Measurements from ENCODE around the gene CDK6. TPM values are rescaled to one million over a fixed set of nuclear protein-coding genes. Genes with fewer than 3 reads are reported as not detected.
A peak's percentile ranks its signal among the peaks of the same experiment; 100 is the strongest.

CDK6 gene
- total RNA-seq, 1 donor from 2014 or later = 254 TPM

- intact Hi-C loops (cut with micrococcal nuclease) = no loop called here
Measured at GRCh38 chr7:92841192-92841591, 4.8 kb upstream of the CDK6 start.

DNA sequence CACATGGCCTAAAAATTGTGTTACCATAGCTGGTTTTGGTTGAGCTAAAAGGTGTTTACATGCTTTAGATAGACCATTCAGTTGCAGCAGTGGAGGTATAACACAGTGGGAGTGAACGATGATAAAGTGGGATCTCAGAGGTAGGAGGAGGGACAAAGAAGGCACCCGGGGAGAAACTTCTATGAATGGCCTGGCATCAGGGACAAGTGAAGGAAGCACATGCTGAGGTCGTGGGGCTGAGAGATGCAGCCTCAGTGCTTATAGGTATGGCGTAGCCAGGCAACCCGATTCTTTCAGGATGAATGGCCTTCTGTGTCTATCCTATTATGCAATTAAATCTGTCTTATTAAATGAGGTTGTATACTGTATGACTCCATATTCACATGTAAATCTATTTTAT is 3.9 kb upstream of the CDK6 start:
- H3K4me3 Mint-ChIP-seq (ENCODE audit: low read depth) = no peak overlapping the region
- no peak overlapping the region for H3K27ac Mint-ChIP-seq
- H3K27me3 Mint-ChIP-seq (ENCODE audit: low read depth) = peaks cover 19% of the 10 kb centered on the region
- intact Hi-C loops (cut with micrococcal nuclease) = no loop called here
- no peak for DNase-seq (ENCODE audit: low spot score)
- H3K9me3 Mint-ChIP-seq = peaks cover 10% of the 10 kb centered on the region
- H3K4me1 Mint-ChIP-seq (ENCODE audit: low read depth) = peaks cover 31% of the 10 kb centered on the region
- peaks cover 15% of the 10 kb centered on the region for H3K36me3 Mint-ChIP-seq (ENCODE audit: low read depth)

More at GRCh38 chr7:92841192-92841591, 4.8 kb upstream of the CDK6 start:
- Mint-ChIP-seq H3K9me3 (peaks cover 10% of the 10 kb centered on the region), H3K36me3 (ENCODE audit: low read depth) (peaks cover 8% of the 10 kb centered on the region), H3K4me1 (ENCODE audit: low read depth) (peaks cover 28% of the 10 kb centered on the region), H3K27me3 (ENCODE audit: low read depth) (peaks cover 19% of the 10 kb centered on the region), H3K4me3 (ENCODE audit: low read depth) (no peak overlapping the region), H3K27ac (no peak overlapping the region)
- no peak for DNase-seq (ENCODE audit: low spot score)

DNA sequence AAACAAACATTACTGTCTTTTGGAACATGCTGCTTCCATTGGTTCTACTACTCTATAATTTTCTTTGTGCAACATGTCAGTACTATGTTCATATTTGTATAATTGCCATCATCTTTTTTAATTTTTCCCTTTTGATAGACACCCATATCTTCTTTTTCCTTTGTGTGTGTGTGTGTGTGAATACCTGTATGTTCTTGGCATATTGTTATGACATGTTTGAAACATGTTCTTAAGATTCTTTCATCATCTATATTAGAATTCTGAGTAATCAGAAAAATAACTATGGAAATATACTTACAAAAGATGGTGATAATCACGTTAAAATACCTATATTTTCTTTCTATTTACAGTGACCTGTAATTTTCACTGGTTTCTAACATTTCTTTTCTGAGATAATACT is 3.5 kb upstream of the CDK6 start:
- Mint-ChIP-seq H3K9me3 (peaks cover 10% of the 10 kb centered on the region), H3K4me1 (ENCODE audit: low read depth) (peaks cover 31% of the 10 kb centered on the region), H3K27ac (no peak overlapping the region), H3K27me3 (ENCODE audit: low read depth) (peaks cover 19% of the 10 kb centered on the region), H3K4me3 (ENCODE audit: low read depth) (no peak overlapping the region), H3K36me3 (ENCODE audit: low read depth) (peaks cover 17% of the 10 kb centered on the region)
- no peak for DNase-seq (ENCODE audit: low spot score)
- intact Hi-C loops (cut with micrococcal nuclease) = loop anchor here (5.0 kb wide), 2 partner anchors 277 to 593 kb away; partner anchors contain the start of genes ANKIB1, KRIT1 and SAMD9

DNA sequence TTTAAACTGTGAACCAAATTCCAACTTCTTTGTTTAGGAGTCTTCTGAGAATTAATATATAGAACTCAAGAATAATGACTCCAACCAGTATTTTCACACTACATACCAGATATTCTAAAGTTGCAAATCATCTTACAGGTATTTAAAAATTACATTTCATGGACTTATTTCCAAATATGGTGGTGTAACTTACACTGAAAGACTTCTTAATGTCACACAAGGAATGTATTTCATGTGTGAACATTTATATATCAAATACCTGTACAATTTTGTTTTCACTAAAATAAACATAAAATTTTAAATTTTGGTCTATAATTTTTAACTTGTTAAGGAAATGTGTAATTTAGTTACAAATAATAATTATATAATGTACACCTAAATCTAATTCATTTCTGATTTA is 2.6 kb upstream of the CDK6 start:
- intact Hi-C loops (cut with micrococcal nuclease) = loop anchor here (5.0 kb wide), 2 partner anchors 278 to 592 kb away; partner anchors contain the start of genes ANKIB1, KRIT1 and SAMD9
- Mint-ChIP-seq H3K9me3 (peaks cover 8% of the 10 kb centered on the region), H3K36me3 (ENCODE audit: low read depth) (peaks cover 20% of the 10 kb centered on the region), H3K27ac (no peak overlapping the region), H3K4me3 (ENCODE audit: low read depth) (no peak overlapping the region), H3K27me3 (ENCODE audit: low read depth) (peaks cover 19% of the 10 kb centered on the region), H3K4me1 (ENCODE audit: low read depth) (peaks cover 31% of the 10 kb centered on the region)
- DNase-seq (ENCODE audit: low spot score) = no peak

DNA sequence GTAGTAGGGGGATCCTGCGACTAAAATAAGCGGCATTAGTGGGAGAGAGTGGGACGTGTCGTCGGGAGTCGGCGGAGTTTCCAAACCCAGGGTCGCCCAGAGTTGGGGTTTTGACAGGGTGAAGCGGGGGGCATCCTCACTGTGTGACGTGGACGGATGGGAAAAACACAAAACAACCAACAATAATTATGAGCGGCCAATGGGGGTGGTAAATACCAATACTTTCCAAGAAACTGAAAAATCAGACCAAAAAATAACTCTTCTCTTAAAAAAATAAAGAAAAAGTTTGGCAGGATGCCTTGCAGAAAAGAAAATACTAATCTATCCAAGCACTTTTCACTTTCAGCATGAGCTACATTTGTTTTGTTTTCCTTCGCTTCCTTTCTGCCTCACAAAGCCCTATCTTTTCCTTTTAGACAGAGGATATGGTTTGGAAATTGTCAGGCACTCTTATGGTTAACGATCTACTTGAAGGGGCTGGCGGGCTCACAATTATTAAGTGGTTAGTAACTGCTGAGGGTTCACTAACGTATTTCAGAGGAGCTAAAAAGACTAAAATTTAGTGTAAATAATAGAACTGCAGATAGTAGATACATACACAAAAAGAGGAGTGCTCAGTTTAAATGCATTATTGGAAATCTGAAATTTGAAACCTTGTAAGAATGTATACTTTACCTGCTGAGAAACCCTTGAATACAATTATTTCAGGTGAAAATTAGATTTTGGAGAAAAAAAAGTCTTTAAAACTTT is 802 bp upstream of the CDK6 start:
- DNase-seq (ENCODE audit: low spot score) = no peak
- Mint-ChIP-seq H3K27ac (peak overlapping the region; percentile 93), H3K36me3 (ENCODE audit: low read depth) (peaks cover 28% of the 10 kb centered on the region), H3K9me3 (no peaks in the 10 kb centered on the region), H3K4me3 (ENCODE audit: low read depth) (peak overlapping the region; percentile 88), H3K4me1 (ENCODE audit: low read depth) (peaks cover 25% of the 10 kb centered on the region), H3K27me3 (ENCODE audit: low read depth) (peaks cover 19% of the 10 kb centered on the region)
- intact Hi-C loops (cut with micrococcal nuclease) = loop anchor here (1.0 to 5.0 kb wide), 9 partner anchors 10 to 590 kb away; partner anchors contain the start of genes ANKIB1, KRIT1, SAMD9 and VPS50

GRCh38 chr7:92835851-92836488 is 403 bp downstream of the CDK6 start:
- intact Hi-C loops (cut with micrococcal nuclease) = loop anchor here (1.0 to 5.0 kb wide), 7 partner anchors 11 to 589 kb away; partner anchors contain the start of genes ANKIB1, KRIT1, SAMD9 and VPS50
- H3K4me1 Mint-ChIP-seq (ENCODE audit: low read depth) = peaks cover 32% of the 10 kb centered on the region
- peak overlapping the region; percentile 99 for H3K27ac Mint-ChIP-seq
- DNase-seq (ENCODE audit: low spot score) = peak; percentile 38
- H3K36me3 Mint-ChIP-seq (ENCODE audit: low read depth) = peaks cover 40% of the 10 kb centered on the region
- H3K4me3 Mint-ChIP-seq (ENCODE audit: low read depth) = peak overlapping the region; percentile 94
- no peaks in the 10 kb centered on the region for H3K9me3 Mint-ChIP-seq
- H3K27me3 Mint-ChIP-seq (ENCODE audit: low read depth) = peaks cover 14% of the 10 kb centered on the region

DNA sequence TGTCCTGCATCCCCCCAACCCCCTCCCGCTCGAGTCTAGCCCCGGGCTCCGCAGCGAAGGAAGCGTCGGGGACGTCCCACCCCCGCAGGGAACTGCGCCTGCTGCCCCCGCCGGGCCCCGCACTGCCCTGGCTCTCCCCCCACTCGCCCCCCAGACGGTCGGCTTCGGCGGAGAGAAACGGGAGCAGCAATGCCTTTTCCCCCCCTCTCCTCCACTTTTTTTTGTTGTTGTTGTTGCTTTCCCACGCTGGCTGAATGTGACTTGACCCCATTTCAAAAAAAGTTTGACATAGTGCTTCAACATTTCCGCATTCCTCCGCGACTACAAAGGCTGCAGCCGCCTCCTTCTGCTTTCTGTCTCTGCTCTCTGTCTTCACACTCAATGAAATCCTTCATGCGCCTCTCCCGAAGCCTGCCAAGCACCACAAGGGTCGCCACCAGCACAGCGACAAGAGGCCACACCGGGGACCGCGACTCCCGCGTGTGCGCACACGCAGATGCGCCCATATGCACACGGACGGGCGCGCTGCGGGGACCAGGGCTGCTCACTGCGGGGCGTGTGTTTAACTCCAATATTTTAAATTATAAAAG is 1.0 kb downstream of the CDK6 start:
- Mint-ChIP-seq H3K27me3 (ENCODE audit: low read depth) (peaks cover 11% of the 10 kb centered on the region), H3K36me3 (ENCODE audit: low read depth) (peaks cover 46% of the 10 kb centered on the region), H3K4me3 (ENCODE audit: low read depth) (peak overlapping the region; percentile 94), H3K9me3 (no peaks in the 10 kb centered on the region), H3K4me1 (ENCODE audit: low read depth) (peaks cover 35% of the 10 kb centered on the region), H3K27ac (peak overlapping the region; percentile 99)
- DNase-seq (ENCODE audit: low spot score) = peak; percentile 46
- intact Hi-C loops (cut with micrococcal nuclease) = loop anchor here (5.0 kb wide), 2 partner anchors 282 to 588 kb away; partner anchors contain the start of genes ANKIB1, KRIT1 and SAMD9

- intact Hi-C loops (cut with micrococcal nuclease) = loop anchor here (5.0 kb wide), 6 partner anchors 37 to 587 kb away; partner anchors contain the start of genes ANKIB1, KRIT1, PEX1 and RBM48
- DNase-seq (ENCODE audit: low spot score) = no peak
- no peaks in the 10 kb centered on the region for H3K9me3 Mint-ChIP-seq
- peaks cover 37% of the 10 kb centered on the region for H3K4me1 Mint-ChIP-seq (ENCODE audit: low read depth)
- peak overlapping the region; percentile 98 for H3K27ac Mint-ChIP-seq
- peaks cover 53% of the 10 kb centered on the region for H3K36me3 Mint-ChIP-seq (ENCODE audit: low read depth)
- peak overlapping the region; percentile 94 for H3K4me3 Mint-ChIP-seq (ENCODE audit: low read depth)
- H3K27me3 Mint-ChIP-seq (ENCODE audit: low read depth) = peaks cover 5% of the 10 kb centered on the region
Measured at GRCh38 chr7:92834507-92835260, 1.7 kb downstream of the CDK6 start.

GRCh38 chr7:92833766-92834506 is 2.4 kb downstream of the CDK6 start:
- H3K27me3 Mint-ChIP-seq (ENCODE audit: low read depth) = peaks cover 3% of the 10 kb centered on the region
- H3K9me3 Mint-ChIP-seq = no peaks in the 10 kb centered on the region
- peak overlapping the region; percentile 98 for H3K27ac Mint-ChIP-seq
- peak overlapping the region; percentile 94 for H3K4me3 Mint-ChIP-seq (ENCODE audit: low read depth)
- intact Hi-C loops (cut with micrococcal nuclease) = loop anchor here (1.0 to 5.0 kb wide), 7 partner anchors 37 to 307 kb away; partner anchors contain the start of genes PEX1 and RBM48
- H3K36me3 Mint-ChIP-seq (ENCODE audit: low read depth) = peaks cover 57% of the 10 kb centered on the region
- H3K4me1 Mint-ChIP-seq (ENCODE audit: low read depth) = peaks cover 41% of the 10 kb centered on the region
- peak; percentile 78 for DNase-seq (ENCODE audit: low spot score)

DNA sequence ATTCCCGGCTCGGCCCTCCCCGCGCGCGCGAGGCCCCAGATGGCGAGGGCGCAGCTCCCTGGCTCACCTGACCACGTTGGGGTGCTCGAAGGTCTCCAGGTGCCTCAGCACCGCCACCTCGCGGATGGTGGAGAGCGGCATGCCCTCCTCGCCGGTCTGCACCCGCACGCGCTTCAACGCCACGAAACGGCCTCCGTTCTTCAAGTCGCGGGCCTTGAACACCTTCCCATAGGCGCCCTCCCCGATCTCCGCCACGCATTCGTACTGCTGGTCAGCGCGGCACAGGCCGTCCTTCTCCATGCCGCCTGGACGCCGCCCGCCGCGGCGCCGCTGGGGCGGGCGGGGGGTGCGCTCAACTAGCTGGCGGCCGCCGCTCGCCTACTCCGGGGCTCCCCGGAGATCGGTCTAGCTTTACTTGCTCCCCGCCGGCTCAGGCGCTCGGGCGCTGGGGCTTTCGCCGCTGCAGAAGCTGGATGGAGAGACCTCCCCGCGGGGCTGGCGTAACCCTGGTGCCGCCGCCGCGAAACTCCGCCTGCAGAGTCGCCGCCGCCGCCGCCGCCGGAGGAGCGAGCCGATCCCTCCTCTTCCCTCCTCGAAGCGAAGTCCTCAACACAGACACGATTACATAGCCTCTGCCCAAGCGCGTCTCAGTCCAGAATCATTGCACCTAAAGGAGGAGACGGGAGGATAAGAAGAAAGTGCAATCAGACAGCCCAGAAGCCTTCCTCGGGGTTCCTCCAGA is 3.2 kb downstream of the CDK6 start:
- Mint-ChIP-seq H3K27me3 (ENCODE audit: low read depth) (no peaks in the 10 kb centered on the region), H3K27ac (peak overlapping the region; percentile 98), H3K36me3 (ENCODE audit: low read depth) (peaks cover 62% of the 10 kb centered on the region), H3K9me3 (no peaks in the 10 kb centered on the region), H3K4me1 (ENCODE audit: low read depth) (peaks cover 40% of the 10 kb centered on the region), H3K4me3 (ENCODE audit: low read depth) (peak overlapping the region; percentile 94)
- intact Hi-C loops (cut with micrococcal nuclease) = loop anchor here (1.0 to 5.0 kb wide), 7 partner anchors 36 to 306 kb away; partner anchors contain the start of genes PEX1 and RBM48
- peak; percentile 87 for DNase-seq (ENCODE audit: low spot score)

DNA sequence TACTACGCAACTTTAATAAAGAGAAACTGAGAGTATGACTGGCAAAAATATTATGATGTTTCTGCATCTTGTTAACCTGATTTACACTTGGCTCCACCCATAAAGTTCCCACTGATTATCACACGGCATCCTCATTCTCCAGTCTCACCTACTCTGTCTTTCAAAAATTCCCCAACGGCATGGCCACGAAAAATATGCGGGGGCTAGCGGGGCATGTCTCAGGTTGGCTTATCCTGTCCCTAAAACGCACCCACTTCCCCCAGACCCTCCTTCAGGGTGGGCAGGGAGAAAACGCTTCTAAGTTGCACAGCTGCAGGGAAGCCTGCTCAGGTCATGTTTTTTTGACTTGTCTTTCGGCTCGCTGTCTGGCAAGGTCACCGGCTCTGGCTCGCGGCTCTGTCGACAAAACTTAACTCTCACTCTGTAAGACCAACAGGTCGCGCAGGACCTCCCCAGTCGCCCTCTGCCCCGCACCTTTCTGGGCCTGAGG is 3.8 kb downstream of the CDK6 start:
- Mint-ChIP-seq H3K36me3 (ENCODE audit: low read depth) (peaks cover 65% of the 10 kb centered on the region), H3K9me3 (no peaks in the 10 kb centered on the region), H3K27ac (peak overlapping the region; percentile 90), H3K27me3 (ENCODE audit: low read depth) (no peaks in the 10 kb centered on the region), H3K4me3 (ENCODE audit: low read depth) (peak overlapping the region; percentile 94), H3K4me1 (ENCODE audit: low read depth) (peaks cover 42% of the 10 kb centered on the region)
- DNase-seq (ENCODE audit: low spot score) = no peak
- intact Hi-C loops (cut with micrococcal nuclease) = loop anchor here (1.0 to 5.0 kb wide), 13 partner anchors 8 to 305 kb away; partner anchors contain the start of genes PEX1 and RBM48
